22Rv1 (cell line): Measurements from ENCODE around the gene WNT1.

Source experiments
- H3K27ac ChIP-seq: fragments of 450-650 bp; 2 replicates; pipeline ENCODE4 v1.5.1; 2017
- CTCF ChIP-seq: fragments of 450-650 bp; IDR thresholded peaks from 2 replicates; pipeline ENCODE4 v1.5.1; 2017; ENCODE audit warnings: mild to moderate bottlenecking
- ZFX ChIP-seq: fragments of 450-650 bp; IDR thresholded peaks from 2 replicates; pipeline ENCODE4 v1.6.1; 2017; ENCODE audit warnings: antibody characterized with exemption, borderline replicate concordance

The WNT1 gene

DNA sequence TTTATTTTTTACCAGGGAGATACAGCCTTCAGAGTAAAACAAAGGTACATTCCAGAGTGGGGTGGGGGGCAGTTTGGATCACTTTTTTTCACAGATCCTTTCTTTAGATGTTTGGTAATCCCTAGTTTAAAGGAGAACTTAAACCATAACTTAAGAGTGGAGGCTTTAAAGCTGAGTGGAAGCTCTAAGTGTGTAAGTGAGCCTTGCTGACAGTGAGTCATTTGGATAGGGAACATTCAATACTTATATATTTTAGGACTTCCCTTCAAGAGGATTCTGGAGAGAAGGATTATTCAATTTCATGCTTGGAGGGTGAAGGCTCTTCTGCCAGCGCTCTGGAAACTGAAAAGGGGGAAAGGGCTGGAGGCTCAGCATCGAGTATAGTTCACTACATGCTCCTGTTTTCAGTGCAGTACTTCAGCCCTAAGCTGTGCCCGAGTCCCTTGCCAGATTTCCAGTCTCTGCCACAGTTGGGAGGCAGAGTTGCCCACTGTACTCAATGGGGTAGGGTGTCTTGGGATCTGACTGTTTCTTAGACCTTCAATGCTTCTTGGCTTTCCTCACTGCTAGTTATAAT lies 32.1 kb downstream of the WNT1 start:
- no peak for TF ChIP-seq ZFX
- no peak overlapping the region for H3K27ac ChIP-seq

- no peak for TF ChIP-seq ZFX
- TF ChIP-seq CTCF, result no peak
- H3K27ac ChIP-seq, result no peak overlapping the region
These were observed 34.6 kb downstream of the WNT1 start for GRCh38 chr12:49012739-49013138.

DNA sequence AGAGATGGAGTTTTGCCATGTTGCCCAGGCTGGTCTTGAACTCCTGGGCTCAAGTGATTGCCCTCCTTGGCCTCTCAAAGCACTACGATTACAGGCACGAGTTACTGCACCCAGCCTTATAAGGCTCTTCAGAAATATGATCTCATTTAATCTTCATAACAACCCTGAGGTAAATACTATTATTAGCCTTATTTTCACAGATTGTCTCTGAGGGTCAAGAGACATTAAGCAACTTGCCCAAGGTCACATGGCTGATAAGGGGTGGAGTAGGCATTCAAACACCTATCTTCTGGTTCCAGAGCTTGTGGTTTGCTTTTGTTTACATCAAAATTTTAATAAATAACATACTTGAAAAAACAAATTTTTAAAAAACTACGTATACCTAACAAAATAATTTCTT lies 35.3 kb downstream of the WNT1 start:
- TF ChIP-seq ZFX, result no peak
- TF ChIP-seq CTCF, result no peak
- H3K27ac ChIP-seq, result no peak overlapping the region

- no peak overlapping the region for H3K27ac ChIP-seq
- TF ChIP-seq ZFX, result no peak
- TF ChIP-seq CTCF, result peak; percentile 33
These were observed 36.4 kb downstream of the WNT1 start for GRCh38 chr12:49014547-49014946.

DNA sequence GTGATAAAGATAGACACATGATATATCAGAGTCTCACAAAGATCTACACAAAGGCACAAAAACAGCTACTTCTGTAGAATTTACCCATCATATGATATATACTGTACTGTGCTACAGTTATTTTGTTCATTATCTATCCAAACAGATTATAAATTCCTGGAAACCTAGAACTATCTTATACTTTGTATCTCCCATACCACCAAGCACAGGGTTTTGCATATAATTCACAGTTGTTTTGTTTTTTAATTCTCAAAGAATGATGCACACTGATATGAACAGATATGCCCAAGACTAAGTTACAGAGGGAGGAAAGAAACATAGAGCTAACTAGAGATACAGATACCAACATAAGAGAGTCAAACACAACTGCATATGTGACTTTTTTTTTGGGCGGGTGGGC lies 37.1 kb downstream of the WNT1 start:
- no peak for TF ChIP-seq CTCF
- TF ChIP-seq ZFX, result no peak
- no peak overlapping the region for H3K27ac ChIP-seq

GRCh38 chr12:49017891-49018260 lies 39.8 kb downstream of the WNT1 start:
- TF ChIP-seq ZFX, result no peak
- no peak for TF ChIP-seq CTCF

DNA sequence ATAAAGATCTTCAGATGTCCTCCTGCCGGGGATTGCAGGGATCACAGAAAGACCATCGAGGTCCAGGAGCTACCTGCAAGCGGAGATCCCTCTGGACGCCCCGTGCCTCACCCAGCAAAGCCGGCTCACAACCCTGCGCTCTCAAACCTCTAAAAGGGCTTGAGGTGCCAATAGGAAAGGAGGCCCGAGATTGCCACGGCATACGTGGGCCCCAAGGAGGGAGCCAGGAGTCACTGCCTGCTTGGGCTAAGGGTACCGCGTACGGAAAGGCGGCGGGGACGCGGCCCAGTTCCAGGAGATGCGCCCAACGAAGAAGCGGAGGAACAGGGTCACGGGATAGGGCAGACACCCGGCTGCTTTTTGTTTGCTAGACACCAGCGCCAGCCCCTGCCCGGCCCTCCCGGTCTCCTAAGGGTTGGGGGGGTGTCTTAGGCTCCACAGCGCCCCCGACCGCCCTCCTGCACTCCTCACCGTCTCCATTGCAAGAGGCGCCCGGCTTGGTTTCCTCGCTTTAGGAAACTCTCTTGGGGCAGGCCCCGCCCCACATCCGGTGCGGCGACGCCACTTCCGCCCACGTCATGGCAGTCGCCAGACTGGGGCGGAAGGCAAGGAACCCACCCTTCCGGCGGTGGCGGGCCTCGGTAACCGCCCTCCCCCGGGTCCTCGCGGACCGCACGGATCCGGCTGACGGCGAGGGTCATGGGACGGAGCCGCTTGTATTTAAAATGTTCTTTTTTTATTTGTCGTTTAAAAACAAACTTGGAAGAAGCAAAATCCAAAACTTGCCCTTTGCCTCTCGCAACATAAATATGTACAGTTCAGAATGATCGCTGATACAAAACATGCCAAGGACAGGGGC lies 40.4 kb downstream of the WNT1 start, which contains the start of gene PRKAG1:
TSS of gene PRKAG1 (minus strand) at position 516 of the 859 bp plus-strand sequence. CDS start at position 480, 36 bp downstream.
- H3K27ac ChIP-seq, result peak within 1 kb of the TSS; percentile 90
- TF ChIP-seq ZFX (no peak), CTCF (peak; percentile 88)

More at GRCh38 chr12:49017891-49018260, 39.8 kb downstream of the WNT1 start:
- H3K27ac ChIP-seq, result peak overlapping the region; percentile 90
